HL-60 (cell line): ENCODE data around the gene TUBGCP3.

Experiments used
- CTCF ChIP-seq: IDR thresholded peaks from one replicate; pipeline ENCODE4 v1.5.1; 2011; ENCODE audit warnings: low read length, control low read depth, inconsistent platforms; ENCODE audit not compliant: insufficient read depth
- GABPA ChIP-seq: IDR thresholded peaks from 2 replicates; pipeline ENCODE4 v1.6.1; 2012; ENCODE audit warnings: low read depth
- POLR2AphosphoS5 ChIP-seq: IDR thresholded peaks from 2 replicates; pipeline ENCODE4 v1.6.1; 2012; ENCODE audit warnings: low read depth

DNA sequence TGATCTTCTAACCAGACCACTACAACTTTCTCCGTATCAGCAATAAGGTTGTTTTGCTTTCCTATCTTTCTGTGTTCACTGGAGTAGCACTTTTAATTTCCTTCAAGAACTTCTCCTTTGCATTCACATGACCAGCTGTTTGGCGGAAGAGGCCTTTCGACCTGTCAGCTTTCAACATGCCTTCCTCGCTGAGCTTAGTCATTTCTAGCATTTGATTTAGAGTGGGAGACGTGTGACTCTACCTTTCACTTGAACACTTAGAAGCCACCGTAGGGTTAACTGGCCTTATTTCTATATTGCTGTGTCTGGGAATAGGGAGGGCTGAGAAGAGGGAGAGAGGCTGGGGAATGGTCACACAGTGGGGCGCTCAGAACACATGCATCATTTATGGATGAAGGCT is 104.7 kb downstream of the TUBGCP3 start:
- no peak for TF ChIP-seq POLR2AphosphoS5
- no peak for TF ChIP-seq CTCF
- TF ChIP-seq GABPA = no peak
